Measurements from ENCODE around the gene MYLIP.
"Not testable (repeated sequence)": the region's sequence is repeated elsewhere in the genome, so short reads cannot be mapped to it uniquely, and the experiment has no call there.

The MYLIP gene

DNA sequence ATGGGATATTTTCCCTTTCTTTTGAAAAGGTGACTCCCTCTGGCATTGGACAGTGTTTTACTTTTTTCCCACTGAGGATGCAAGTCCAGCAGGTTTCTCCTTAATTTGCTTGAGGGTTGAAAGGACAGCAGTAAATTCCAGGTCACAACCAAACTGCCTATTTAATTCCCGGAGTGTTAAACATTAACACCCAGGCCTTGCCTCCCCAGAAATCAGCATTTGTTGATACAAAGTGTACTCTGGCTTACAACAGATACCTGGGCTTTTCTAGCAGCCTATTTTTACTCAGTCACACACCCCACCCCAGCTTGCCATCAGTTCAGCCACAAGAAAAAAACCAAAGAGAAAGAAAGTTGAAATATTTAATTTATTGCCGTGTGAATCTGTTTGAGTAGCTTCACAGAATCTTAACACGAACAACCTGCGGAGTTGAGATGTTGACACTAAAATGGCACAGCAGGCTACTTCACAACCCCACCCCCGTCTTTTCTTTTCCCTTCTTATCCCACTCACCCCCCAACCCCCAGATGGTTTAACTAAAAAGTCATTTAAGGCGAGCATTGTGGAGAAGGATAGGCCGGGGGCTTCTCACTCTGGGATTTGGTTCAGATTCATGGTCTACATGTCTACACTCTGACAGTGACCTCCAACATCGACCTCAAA is 45.7 kb downstream of the MYLIP start:
- DNase-seq (ENCODE audit: low spot score): no peak

DNA sequence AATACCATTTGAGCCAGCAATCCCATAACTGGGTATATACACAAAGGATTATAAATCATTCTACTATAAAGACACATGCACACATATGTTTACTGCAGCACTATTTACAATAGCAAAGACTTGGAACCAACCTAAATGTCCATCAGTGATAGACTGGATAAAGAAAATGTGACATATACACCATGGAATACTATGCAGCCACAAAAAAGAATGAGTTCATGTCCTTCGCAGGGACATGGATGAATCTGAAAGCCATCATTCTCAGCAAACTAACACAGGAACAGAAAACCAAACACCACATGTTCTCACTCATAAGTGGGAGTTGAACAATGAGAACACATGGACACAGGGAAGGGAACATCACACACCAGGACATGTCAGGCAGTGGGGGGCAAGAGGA is 47.7 kb downstream of the MYLIP start:
- not testable (repeated sequence) for DNase-seq (ENCODE audit: low spot score)

DNA sequence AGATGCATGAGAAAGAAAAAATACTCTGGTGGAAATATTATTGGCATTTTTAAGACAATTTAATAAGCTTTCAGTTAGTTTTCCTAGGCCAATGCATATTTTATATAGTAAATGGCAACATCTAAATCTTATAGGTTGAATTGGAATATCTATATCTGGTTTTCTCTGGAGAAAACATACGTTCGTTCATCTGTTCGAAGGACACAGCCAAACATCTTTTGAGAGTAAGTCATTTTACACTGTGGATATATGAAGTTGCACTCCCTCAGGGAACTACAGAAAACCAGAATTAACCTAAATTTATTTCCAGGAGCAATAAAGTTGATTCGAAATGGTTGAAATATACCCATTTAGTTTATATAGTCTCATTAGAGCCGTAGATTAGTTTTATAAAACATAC is 49.0 kb downstream of the MYLIP start:
- no peak for DNase-seq (ENCODE audit: low spot score)

DNA sequence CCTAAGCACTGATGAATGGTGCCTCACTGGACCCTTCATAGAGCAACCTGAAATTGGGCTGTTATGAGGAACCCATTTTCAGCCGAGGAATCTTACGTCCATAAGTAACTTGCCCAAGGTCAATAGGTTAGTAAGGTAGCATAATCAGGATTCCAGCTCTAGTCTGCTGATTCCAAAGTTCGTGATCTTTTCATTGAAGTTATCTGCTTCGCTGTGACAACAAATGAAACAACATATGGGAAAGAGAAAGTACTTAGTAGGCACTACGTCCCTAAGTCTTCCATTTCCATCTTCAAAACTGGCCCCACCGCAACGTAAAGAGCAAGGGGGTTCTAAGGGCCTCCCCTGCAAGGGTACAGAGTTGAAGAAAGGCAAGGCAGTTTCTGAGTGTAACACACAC is 49.5 kb downstream of the MYLIP start:
- no peak for DNase-seq (ENCODE audit: low spot score)

DNA sequence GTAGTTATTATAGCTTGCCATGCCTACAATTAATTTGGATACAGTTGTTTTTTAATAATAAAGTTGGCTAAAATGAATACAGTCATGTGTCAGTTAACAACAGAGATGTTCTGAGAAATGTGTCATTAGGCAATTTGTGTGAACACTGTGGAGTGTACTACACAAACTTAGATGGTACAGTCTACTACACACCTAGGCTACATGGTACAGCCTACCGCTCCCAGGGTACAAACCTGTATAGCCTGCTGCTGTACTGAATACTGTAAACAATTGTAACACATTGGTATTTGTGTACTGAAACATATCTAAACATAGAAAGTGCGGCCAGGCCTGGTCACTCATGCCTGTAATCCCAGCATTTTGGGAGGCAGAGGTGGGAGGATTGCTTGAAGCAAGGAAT is 50.2 kb downstream of the MYLIP start:
- DNase-seq (ENCODE audit: low spot score): no peak

DNA sequence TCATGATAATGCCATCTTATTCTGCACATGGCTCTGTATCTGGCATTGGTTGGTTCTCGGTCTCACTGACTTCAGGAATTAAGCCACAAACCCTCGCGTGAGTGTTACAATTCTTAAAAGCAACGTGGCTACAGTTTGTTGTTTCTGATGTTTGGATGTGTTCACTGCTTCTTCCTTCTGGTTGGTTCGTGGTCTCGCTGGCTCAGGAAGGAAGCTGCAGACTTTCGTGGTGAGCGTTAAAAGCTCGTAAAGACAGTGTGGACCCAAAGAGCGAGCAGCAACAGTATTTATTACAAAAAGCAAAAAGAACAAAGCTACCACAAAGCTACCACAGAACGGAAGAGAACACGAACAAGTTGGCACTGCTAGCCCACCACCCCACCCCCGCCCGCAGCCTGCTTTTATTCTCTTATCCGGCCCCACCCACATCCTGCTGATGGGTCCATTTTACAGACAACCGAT is 51.1 kb downstream of the MYLIP start:
- DNase-seq (ENCODE audit: low spot score): no peak

DNA sequence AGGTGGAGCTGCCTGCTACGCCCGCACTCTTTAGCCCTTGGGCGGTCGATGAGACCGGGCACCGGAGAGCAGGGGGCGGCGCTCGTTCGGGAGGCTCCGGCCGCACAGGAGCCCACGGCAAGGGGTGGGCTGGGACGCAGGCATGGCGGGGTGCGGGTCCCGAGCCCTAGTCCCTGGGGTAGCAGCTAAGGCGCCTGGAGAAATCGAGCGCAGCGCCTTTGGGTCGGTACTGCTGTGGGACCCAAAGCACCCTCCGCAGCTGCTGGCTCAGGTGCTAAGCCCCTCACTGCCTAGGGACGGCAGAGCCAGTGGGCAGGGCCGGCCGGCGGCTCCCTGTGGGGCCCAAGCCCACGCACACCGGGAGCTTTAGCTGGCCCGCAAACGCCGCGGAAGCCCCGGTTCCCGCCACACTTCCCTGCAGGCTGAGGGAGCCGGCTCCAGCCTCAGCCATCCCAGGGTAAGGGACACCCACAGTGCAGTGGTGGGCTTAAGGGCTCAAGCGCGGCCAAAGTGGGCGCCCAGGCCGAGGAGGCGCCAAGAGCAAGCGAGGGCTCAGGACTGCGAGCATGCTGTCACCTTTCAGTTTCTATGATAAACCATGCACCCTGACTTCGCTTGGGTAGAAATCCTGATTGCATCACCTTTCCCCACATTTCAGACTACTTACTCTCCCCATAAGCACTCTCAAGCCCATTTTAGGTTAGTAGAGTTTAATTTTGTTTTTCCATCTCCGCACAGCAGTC is 52.0 kb downstream of the MYLIP start:
- no peak for DNase-seq (ENCODE audit: low spot score)

DNA sequence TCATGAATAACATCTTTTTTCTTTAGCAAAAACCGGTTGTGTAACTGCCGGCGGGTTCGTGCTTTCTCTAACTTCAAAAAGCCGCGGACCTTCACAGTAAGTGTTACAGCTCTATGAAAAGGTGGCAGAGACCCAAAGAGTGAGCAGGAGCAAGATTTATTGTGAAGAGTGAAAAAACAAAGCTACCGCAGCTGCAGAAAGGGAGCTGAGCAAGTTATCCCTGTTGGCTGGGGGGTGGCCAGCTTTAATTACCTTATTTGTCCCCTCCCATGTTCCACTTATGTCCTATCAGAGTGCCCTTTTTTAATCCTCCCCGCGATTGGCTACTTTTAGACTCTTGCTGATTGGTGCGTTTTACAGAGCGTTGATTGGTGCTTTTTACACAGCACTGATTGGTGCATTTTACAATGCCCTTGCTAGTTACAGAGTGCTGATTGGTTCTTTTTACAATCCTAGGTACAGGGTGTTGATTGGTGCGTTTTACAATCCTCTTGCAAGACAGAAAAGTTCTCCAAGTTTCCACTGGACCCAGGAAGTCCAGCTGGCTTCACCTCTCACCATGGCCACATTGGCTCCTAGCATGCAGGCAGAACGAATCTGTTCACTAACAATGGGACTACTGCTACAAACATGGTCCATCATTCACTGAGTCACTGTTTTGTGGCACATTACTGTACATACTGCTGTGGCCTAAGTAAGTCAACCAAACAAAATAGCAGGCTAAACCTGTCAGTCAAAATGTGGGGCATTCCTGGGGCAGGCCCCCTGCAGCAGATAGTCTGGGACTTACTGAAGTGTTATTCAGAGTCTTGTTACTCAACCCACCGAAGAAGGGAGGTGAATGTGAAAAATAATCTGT is 52.8 kb downstream of the MYLIP start:
- no peak for DNase-seq (ENCODE audit: low spot score)

DNA sequence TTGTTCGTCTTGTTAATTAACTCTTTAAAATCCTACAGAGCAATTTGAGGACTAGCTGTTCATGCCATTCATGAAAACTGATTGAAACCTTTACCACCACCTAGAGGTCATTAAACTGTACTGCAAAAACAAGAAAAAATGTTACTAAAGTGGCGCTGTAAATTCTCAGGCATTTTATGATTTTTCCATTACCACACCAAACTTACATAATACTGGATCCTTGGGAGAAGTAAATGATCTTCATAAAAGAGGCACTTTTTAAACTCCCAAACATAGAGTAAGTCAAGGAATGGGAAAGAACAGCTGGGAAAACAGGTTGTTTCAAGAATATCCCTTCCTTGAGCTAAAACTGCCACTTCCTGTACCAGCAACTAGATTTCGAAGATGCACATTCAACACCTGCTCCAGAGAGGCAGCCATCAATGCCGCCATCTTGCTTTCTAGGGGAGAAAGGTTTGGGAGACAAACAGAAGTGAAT is 54.3 kb downstream of the MYLIP start:
- DNase-seq (ENCODE audit: low spot score): peak; percentile 62

DNA sequence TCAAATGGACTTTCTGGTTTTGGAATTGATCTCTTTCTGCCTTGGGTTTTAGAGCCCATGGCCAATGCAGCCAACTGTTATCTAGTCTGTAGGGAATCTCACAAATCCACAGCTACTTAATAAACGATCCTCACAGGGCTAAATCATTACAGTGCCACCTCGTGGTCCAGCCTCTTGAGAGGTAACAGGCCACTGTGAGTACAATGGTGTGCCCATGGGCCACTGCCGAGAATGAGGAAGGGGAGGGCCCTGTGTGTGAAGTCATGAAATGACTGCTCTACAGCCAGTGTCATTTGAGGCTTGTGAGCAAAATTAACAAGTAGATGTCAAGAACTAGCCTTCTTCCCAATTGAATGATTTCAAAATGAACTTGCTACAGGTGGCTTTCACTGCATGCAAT is 55.2 kb downstream of the MYLIP start:
- DNase-seq (ENCODE audit: low spot score): peak; percentile 23

DNA sequence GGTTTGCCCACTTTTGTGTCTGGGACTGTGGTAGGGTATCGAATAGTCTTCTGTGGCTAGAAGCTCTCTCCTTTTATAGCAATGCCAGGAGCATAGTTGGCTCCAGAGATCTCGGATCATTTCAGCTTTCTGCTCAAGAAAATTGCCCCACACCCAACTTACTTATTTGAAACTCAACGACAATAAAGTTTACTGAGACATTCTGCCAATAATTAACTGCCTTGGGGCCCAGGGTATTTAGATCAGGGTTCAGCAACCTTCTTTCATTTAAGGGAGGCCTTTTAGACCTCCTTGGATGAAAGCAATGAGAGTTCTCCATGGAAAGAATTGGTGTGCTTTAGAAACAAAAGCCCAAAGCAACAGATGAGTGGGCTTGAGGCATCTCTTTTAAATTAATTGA is 55.7 kb downstream of the MYLIP start:
- no peak for DNase-seq (ENCODE audit: low spot score)

DNA sequence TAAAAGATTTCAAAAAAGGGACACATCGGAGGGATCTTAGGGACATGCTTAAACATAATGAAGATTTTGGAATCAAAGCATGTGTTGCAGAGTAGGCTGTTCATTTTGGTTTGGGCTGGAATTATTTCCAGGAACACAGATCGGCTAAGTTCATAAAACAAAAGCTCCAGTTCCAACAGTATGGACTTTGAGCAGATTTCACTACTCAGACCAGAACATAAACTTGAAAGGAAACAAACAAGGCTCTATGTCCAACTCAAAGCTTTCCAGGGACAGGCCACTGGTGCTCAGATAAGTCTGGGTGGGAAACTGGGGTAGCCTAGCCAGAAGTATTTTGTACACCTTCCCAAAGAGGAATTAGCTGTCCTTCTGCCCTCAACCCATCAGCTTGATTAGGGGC is 58.3 kb downstream of the MYLIP start:
- DNase-seq (ENCODE audit: low spot score): no peak

DNA sequence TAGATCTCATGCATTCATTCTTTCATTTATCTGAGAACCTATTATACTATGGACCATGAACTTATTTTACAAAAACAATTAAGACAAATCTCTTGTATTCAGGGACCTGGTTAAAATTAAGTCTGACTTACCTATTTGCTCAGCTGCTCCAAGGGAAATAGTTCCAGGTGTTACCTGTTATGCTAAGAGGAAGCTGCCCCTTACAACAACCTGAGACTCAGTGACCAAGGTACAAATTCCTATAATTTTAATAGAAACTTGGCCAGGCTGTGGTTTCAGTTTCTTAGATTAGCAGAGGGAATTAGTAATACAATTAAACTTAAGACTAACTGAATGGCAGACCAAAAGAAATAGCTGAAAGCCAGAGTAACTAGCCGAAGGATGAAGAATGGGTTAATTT is 61.3 kb downstream of the MYLIP start:
- DNase-seq (ENCODE audit: low spot score): no peak

DNA sequence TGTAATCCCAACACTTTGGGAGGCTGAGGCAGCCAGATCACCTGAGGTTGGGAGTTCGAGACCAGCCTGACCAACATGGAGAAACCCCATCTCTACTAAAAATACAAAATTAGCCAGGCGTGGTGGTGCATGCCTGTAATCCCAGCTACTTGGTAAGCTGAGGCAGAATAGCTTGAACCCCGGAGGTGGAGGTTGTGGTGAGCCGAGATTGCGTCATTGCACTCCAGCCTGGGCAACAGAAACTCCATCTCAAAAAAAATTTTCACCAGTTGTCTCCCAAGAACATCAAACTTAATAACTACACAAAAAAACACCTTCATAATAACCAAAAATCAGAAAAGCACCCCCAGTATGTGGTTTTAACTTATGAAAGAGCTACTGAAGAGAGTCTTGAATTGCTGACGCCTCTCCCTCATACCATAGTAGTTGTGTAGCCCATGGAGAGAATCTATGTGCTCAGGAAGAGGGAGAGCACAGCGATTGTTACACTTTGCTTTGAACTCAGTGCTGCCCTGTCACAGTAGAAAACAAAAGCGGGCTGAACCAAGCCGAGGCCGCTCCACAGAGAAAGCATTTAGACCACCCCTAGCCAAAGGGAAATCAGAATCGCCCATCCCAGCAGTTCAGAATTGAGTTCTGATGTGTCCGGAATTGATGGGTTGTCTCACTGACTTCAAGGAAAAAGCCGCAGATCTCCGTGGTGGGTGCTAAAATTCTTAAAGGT is 67.5 kb downstream of the MYLIP start:
- DNase-seq (ENCODE audit: low spot score): no peak

DNA sequence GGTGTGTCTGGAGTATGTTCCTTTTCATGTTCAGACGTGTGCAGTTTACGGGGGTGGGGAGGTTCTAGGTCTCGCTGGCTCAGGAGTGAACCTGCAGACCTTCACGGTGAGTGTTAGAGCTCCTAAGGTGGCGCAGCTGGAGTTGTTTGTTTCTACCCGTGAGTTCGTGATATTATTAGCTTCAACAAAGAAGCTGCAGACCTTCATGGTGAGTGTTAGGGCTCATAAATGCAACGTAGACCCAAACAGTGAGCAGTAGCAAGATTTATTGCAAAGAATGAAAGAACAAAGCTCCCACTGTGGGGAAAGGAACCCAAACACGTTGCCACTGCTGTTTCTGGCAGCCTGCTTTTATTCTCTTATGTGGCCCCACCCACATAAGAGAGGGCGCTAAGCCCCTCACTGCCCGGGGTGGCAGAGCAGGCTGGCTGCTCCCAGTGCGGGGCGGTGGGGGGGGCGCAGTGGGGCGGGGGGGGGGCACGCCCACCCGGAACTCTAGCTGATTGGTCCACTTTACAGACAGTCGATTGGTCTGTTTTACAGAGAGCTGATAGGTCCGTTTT is 68.2 kb downstream of the MYLIP start:
- no peak for DNase-seq (ENCODE audit: low spot score)
